Panc1 (cell line): Measurements from ENCODE around the gene FCER1A. TPM values are rescaled to one million over a fixed set of nuclear protein-coding genes. Genes with fewer than 3 reads are reported as not detected.
"Not testable (repeated sequence)": the region's sequence is repeated elsewhere in the genome, so short reads cannot be mapped to it uniquely, and the experiment has no call there.

Experiments
- ATAC-seq: fragments of 200-7000 bp; cut with Tn5 transposase; 2 replicates; pipeline ENCODE4 v1.9.1; 2020; ENCODE audit warnings: mild to moderate bottlenecking, moderate library complexity
- BruUV-seq: library from RNA; stranded (reverse); fragments of 400-500 nt; replicated peaks from 2 replicates; lab custom pipeline; 2021; lab: Mats Ljungman, UMichigan
- CTCF ChIA-PET: fragments of 300-600 bp; sonication (Branson Sonifier 250); formaldehyde crosslinking; loops from one replicate; lab custom pipeline; 2022; ENCODE audit warnings: antibody characterized with exemption; lab: Charles Lee
- POLR2A ChIA-PET: fragments of 300-600 bp; sonication (Branson Sonifier 250); formaldehyde crosslinking; loops from one replicate; lab custom pipeline; 2022; ENCODE audit warnings: antibody characterized with exemption; lab: Charles Lee
- DNase-seq: peaks from one replicate; pipeline ENCODE4 v3.0.0-alpha.2; 2010; ENCODE audit warnings: low read depth, low spot score
- H3K27ac ChIP-seq: 2 replicates; pipeline ENCODE4 v1.5.1; 2011; ENCODE audit warnings: mild to moderate bottlenecking, low read length, inconsistent platforms
- H3K27me3 ChIP-seq: fragments of 200-500 bp; sonication (Bioruptor generic); 2 replicates; pipeline ENCODE4 v1.6.0; 2014; ENCODE audit warnings: low read length, inconsistent platforms; ENCODE audit not compliant: control insufficient read depth, insufficient read depth
- H3K36me3 ChIP-seq: fragments of 200-500 bp; sonication (Bioruptor generic); 2 replicates; pipeline ENCODE4 v1.5.1; 2014; ENCODE audit warnings: inconsistent platforms, mild to moderate bottlenecking, low read length, moderate library complexity; ENCODE audit not compliant: control insufficient read depth, insufficient read depth
- H3K4me1 ChIP-seq: 2 replicates; pipeline ENCODE4 v1.5.1; 2011; ENCODE audit warnings: inconsistent platforms, mild to moderate bottlenecking, low read length, moderate library complexity; ENCODE audit not compliant: control insufficient read depth, insufficient read depth
- H3K4me3 ChIP-seq, 2 experiments: 2 replicates each; pipeline ENCODE4 v1.5.1; 2011 to 2012; ENCODE audit warnings: low read depth in 2 of 2, low read length in 2 of 2, mild to moderate bottlenecking in 2 of 2, inconsistent platforms in 1 of 2, moderate library complexity in 1 of 2
- H3K9me3 ChIP-seq: fragments of 200-500 bp; sonication (Bioruptor generic); 2 replicates; pipeline ENCODE4 v1.5.1; 2014; ENCODE audit warnings: low read depth, mild to moderate bottlenecking, inconsistent platforms, low read length, moderate library complexity; ENCODE audit not compliant: control insufficient read depth, insufficient read depth
- CTCF ChIP-seq: fragments of 450-650 bp; IDR thresholded peaks from 2 replicates; pipeline ENCODE4 v1.5.1; 2017; ENCODE audit warnings: mild to moderate bottlenecking
- POLR2AphosphoS5 ChIP-seq: IDR thresholded peaks from 2 replicates; pipeline ENCODE4 v1.6.1; 2012; ENCODE audit warnings: mild to moderate bottlenecking, low read depth, low read length, moderate library complexity
- SIN3A ChIP-seq: IDR thresholded peaks from 2 replicates; pipeline ENCODE4 v1.6.1; 2012; ENCODE audit warnings: low read depth, mild to moderate bottlenecking, low read length, moderate library complexity, borderline replicate concordance; ENCODE audit not compliant: insufficient read depth
- TCF7L2 ChIP-seq: IDR thresholded peaks from 2 replicates; pipeline ENCODE4 v1.6.1; 2011; ENCODE audit warnings: mild to moderate bottlenecking, low read depth, low read length, inconsistent platforms
- in situ Hi-C: cut with HindIII; loops from 2 replicates; pipeline ENCODE4 v1.10.0; 2016; ENCODE audit warnings: low sequenced_read_pairs, low pct_unique_long_range_greater_than_20kb
- intact Hi-C: fragments of 100-400 bp; cut with micrococcal nuclease; formaldehyde crosslinking; loops from one replicate; pipeline ENCODE4 v1.10.0; 2022; ENCODE audit not compliant: unreplicated experiment
- total RNA-seq: library from RNA; stranded (reverse); gene quantifications from one replicate; pipeline ENCODE4 v1.2.1, GENCODE V29; 2021; ENCODE audit not compliant: unreplicated experiment
- TF ChIP-seq, protein P1 (sequence below), 2 experiments: IDR thresholded peaks; 2 replicates each; pipeline ENCODE4 v1.6.1; 2011 to 2012; ENCODE audit warnings: low read depth in 2 of 2, control low read depth in 1 of 2, low read length in 1 of 2, mild to moderate bottlenecking in 1 of 2, moderate library complexity in 1 of 2; ENCODE audit not compliant: insufficient read depth in 1 of 2

The FCER1A gene
- total RNA-seq, 1 experiment from 2014 or later, result not detected

- no peak for DNase-seq
- Histone ChIP-seq H3K4me1 (no peaks in the 10 kb centered on the region), H3K36me3 (no peaks in the 10 kb centered on the region), H3K4me3 (no peak overlapping the region), H3K27me3 (no peaks in the 10 kb centered on the region), H3K27ac (no peak overlapping the region), H3K9me3 (no peaks in the 10 kb centered on the region)
- BruUV-seq, result no TSS peak
- TF ChIP-seq CTCF, result no peak
- TF ChIP-seq POLR2AphosphoS5, result no peak
- TF ChIP-seq, protein P1, sequence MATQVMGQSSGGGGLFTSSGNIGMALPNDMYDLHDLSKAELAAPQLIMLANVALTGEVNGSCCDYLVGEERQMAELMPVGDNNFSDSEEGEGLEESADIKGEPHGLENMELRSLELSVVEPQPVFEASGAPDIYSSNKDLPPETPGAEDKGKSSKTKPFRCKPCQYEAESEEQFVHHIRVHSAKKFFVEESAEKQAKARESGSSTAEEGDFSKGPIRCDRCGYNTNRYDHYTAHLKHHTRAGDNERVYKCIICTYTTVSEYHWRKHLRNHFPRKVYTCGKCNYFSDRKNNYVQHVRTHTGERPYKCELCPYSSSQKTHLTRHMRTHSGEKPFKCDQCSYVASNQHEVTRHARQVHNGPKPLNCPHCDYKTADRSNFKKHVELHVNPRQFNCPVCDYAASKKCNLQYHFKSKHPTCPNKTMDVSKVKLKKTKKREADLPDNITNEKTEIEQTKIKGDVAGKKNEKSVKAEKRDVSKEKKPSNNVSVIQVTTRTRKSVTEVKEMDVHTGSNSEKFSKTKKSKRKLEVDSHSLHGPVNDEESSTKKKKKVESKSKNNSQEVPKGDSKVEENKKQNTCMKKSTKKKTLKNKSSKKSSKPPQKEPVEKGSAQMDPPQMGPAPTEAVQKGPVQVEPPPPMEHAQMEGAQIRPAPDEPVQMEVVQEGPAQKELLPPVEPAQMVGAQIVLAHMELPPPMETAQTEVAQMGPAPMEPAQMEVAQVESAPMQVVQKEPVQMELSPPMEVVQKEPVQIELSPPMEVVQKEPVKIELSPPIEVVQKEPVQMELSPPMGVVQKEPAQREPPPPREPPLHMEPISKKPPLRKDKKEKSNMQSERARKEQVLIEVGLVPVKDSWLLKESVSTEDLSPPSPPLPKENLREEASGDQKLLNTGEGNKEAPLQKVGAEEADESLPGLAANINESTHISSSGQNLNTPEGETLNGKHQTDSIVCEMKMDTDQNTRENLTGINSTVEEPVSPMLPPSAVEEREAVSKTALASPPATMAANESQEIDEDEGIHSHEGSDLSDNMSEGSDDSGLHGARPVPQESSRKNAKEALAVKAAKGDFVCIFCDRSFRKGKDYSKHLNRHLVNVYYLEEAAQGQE (IDR thresholded peaks at IDR 0.05; ENCODE audit: insufficient read depth in 1 of 2, low read depth in 2 of 2, low read length in 1 of 2), result no peak
- TF ChIP-seq TCF7L2, result no peak
- TF ChIP-seq SIN3A, result no peak
- CTCF ChIA-PET, result no interaction called here
- in situ Hi-C loops, result no loop called here
- intact Hi-C loops, result no loop called here
- POLR2A ChIA-PET, result no interaction called here
- no peak for ATAC-seq
These were observed 40.8 kb downstream of the FCER1A start for GRCh38 chr1:159342761-159343425.

GRCh38 chr1:159349374-159349773, 47.2 kb downstream of the FCER1A start:
- POLR2A ChIA-PET, H3K4me3 ChIP-seq, intact Hi-C loops, H3K9me3 ChIP-seq, CTCF ChIA-PET, H3K36me3 ChIP-seq, ATAC-seq, H3K27ac ChIP-seq, DNase-seq, in situ Hi-C loops, BruUV-seq, H3K4me1 ChIP-seq, H3K27me3 ChIP-seq: not testable (repeated sequence)

DNA sequence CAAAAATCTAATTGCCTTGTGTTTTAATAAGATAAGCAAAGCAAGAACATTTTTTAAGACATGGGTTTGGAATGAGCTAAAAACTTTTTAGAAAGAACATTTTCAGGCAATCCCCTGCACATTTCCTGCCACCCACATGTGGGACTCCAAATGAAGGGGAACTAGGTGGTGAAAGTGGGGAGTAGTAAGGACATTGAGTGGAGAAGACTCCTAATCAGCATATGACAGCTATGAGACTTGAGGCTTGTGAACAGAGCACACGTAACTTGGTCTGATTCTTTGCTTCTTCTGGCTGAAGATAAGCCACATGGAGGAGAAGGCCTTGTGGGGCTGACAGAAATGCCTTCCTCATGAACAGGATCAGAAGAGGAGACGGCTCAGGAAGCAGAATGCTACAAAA, 50.3 kb downstream of the FCER1A start:
- ChIA-PET POLR2A (no interaction called here), CTCF (no interaction called here)
- intact Hi-C loops (no loop called here), in situ Hi-C loops (no loop called here)
- Histone ChIP-seq H3K9me3 (no peaks in the 10 kb centered on the region), H3K4me1 (no peaks in the 10 kb centered on the region), H3K27ac (no peak overlapping the region), H3K27me3 (no peaks in the 10 kb centered on the region), H3K4me3 (no peak overlapping the region), H3K36me3 (no peaks in the 10 kb centered on the region)
- DNase-seq, result no peak
- no peak for ATAC-seq
- BruUV-seq, result no TSS peak
- TF ChIP-seq TCF7L2, result no peak
- TF ChIP-seq, protein P1 (IDR thresholded peaks at IDR 0.05; ENCODE audit: insufficient read depth in 1 of 2, low read depth in 2 of 2, low read length in 1 of 2), result no peak
- no peak for TF ChIP-seq CTCF
- TF ChIP-seq POLR2AphosphoS5, result no peak
- no peak for TF ChIP-seq SIN3A
